Tibial nerve (tissue), 3 donors: ENCODE results near the gene HCN2.

Experiments used
- CTCF ChIP-seq, 5 experiments: fragments of 200-600 bp in 3 of 5; fragments of 450-650 bp in 2 of 5; sonication (generic) in 3 of 5; IDR thresholded peaks; one replicate each; pipeline ENCODE4 v1.5.1; 2016 to 2019; ENCODE audit warnings: antibody characterized with exemption in 5 of 5, mild to moderate bottlenecking in 3 of 5, moderate library complexity in 2 of 5
- POLR2A ChIP-seq, 2 donors: fragments of 450-650 bp; IDR thresholded peaks; one replicate each; pipeline ENCODE4 v1.6.1; 2017; ENCODE audit warnings: antibody characterized with exemption in 2 of 2, mild to moderate bottlenecking in 2 of 2, moderate library complexity in 2 of 2

GRCh38 chr19:657611-658010 is 67.9 kb downstream of the HCN2 start:
- TF ChIP-seq CTCF (IDR thresholded peaks at IDR 0.05) (no peak), POLR2A (IDR thresholded peaks at IDR 0.05) (no peak)
